ENCODE data around the gene LYZL4.
A peak's percentile ranks its signal among the peaks of the same experiment; 100 is the strongest.

The LYZL4 gene, protein sequence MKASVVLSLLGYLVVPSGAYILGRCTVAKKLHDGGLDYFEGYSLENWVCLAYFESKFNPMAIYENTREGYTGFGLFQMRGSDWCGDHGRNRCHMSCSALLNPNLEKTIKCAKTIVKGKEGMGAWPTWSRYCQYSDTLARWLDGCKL

DNA sequence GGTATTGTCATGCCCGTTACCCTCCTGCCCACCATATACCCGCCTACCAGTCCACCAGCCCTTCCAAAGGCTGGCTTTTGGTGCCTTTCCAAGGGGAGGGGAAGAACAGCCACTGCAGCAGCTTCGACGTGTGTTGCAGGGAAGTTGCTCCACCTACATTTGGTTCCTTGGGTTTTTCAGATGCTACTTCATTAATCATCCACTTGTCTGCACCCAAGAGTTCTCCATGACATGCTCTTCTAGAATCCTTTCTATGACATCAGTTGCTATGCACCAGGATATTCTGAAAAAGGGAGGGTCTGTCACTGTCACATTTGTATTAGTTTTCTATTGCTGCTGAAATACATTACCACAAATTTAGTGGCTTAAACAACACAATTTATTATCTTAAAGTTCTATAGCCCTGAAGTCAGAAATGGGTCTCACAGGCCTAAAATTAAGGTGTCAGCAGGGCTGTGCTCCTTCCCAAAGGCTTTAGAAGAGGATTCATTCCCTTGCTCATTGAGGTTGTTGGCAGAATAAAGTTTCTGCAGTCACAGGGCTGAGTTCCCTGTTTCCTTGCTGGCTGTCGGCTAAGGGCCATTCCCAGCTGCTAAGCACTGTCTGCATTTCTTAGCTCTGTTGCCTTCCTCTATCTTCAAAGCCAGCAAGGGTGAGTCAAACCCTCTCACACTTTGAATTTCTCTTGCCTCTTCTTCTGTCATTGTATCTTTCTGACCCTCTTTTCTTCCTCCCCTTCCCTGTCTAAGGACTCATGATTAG, at the start of gene LYZL4:
Gene LYZL4 (minus strand): TSS at position 241 of the 762 bp plus-strand sequence. CDS start 3,359 bp downstream, outside the sequence.
- DNase-seq: no peak

DNA sequence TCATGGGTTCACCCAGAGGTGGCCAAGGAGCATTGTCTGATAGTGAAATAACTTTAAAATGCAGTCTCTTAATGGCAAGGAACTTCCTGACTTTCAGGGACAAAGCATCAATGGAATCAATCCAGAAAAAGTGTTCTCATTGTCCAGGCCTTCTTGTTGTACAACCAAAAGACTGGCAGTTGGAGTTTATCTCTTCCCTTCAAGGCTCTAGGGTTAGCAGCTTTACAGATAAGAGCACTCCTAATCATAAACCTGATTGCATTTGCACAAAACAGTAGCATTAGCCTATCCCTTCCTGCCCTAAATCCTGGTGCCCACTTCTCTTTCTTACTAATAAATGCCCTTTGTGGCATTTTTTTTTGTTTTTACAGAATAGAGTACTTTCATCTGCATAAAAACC, 48.7 kb upstream of the LYZL4 start:
- peak; percentile 42 for DNase-seq

DNA sequence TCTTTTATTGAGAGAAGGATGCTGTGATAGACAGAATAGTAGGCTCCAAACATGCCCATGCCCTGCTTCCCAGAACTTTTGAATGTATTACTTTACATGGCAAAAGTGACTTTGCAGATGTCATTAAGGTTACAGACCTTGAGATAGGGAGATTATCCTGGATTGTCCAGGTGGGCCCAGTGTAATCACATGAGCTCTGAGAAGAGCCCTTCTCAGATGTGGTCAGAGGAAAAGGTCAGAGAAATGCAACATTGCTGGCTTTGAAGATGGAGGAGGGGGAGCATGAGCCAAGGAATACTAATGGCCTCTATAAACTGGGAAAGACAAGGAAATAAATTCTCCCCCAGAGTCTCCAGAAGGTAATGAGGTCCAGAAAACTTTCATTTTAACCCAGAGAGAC, 45.8 kb upstream of the LYZL4 start:
- no peak for DNase-seq

DNA sequence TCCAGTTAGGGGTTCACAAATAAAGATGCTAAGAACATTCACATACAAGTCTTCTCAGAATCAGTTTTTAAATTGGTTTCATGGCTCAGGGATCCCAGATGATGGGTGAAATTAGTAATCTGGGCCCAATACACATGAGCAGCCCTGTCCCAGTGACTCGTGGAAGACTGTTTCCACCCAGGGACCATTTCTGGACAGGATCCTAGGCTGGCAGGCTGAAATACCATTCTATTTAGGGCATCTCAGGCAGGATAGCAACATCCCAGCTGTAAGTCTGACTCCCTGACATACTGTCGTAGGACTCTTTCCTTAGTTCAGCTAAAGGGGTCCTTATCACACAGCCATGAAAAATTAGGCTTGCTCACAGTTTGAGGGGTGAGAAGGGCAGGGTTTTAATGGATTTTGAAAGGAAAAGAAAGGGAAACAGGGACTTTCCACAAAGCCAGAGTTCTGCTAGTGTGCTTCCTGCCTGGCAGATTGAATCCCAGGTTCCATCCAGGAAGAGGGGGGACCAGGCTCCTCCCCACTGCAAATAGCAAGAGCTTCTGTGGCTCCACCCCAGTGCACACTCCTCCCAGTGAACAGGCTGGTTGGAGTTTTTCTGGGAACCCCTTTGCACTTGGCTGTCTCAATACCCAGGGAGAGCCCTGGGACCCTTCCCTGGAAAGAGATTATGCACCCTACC, 41.3 kb upstream of the LYZL4 start:
- DNase-seq: no peak

DNA sequence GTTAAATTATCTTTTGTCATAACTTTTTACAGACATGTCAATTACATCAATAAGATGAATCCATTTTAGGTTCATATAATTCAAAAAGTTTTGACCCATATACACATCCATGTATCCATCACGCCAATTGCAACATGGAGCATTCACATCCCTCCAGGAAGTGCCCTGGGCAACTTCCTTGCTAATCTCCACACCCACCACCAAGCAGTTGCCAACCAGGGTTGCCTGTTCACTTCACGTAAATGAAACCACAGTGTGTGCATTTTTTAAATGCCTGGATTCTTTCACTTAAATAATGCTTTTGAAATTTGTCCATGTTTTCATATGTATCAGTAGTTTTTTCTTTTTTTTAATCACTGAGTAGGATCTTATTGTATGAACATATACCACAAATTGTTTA, 40.7 kb upstream of the LYZL4 start:
- no peak for DNase-seq

DNA sequence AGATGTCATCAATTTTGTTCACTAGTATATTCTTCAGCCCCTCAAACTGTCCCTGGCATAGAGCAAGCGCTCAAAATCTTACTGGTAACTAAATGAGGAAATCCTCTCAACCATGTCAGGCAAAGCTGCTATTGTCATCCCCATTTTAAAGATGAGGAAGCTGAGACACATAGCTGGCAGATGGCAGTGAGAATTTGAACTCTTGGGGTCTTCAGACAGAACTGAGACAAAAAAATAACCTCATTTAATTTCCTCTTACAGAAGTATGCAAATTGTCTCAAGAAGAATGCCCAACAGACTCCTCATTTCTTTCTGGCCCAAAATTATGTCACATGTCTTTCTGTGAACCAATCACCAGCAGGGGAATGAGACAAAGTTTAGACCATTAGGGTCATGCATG, 40.2 kb upstream of the LYZL4 start:
- DNase-seq: no peak

DNA sequence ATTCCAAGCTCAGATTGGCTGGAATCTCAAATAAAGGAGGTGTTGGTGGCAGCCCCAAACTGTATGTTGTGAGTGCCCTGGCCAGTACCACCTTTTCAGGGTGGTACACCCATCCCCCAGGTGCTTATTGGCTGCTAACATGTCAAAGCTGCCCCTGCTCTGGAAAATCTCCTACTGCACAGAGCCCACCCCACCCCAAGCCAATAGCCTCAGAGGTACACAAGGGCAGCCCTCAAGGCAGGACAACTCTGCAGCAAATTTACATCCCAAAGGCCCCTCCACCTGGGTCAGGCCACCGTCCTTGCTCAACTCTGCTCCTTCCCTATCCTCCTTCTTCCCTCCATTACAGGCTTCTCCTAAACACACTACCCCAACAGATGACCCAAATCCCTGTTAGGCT, 37.1 kb upstream of the LYZL4 start:
- DNase-seq: no peak

DNA sequence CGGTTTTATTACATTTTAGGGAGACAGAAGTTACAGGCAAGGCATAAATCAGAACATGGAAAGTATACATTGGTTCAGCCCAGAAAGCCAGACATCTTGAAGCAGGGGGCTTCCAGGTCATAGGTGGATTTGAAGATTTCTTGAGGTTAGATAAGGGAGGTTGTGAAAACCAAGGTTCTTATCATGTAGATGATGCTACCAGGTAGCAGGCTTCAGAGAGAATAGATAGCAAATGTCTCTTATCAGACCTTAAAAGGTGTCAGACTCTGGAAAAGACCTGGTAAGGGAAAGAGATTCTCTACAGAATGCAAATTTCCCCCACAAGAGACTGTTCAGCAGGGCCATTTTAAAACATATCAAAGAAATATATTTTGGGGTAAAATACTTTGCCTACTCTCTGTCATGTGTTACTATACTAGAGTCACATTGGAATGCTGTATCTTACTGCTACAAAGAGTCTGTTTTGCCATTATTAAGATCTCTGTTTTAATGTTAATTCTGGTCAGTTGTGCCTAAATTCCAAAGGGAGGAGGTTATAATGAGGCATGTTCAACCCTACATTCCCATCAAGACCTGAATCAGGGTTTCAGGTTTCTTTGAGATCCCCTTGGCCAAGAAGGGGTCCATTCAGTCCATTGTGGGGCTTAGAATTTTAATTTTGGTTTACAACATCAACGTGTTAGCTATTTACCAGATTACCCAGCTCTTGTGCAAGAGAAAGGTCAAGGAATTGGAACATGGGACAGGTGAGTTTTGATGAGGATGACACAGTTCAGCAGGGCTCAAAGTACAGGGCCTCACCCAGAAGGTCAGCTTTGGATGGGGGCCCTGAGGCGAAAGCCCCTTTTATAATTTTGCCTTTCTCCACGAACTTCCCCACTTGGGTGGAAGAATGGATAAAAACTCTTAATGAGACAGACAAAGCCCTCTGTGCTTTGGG, 36.0 kb upstream of the LYZL4 start:
- no peak for DNase-seq

DNA sequence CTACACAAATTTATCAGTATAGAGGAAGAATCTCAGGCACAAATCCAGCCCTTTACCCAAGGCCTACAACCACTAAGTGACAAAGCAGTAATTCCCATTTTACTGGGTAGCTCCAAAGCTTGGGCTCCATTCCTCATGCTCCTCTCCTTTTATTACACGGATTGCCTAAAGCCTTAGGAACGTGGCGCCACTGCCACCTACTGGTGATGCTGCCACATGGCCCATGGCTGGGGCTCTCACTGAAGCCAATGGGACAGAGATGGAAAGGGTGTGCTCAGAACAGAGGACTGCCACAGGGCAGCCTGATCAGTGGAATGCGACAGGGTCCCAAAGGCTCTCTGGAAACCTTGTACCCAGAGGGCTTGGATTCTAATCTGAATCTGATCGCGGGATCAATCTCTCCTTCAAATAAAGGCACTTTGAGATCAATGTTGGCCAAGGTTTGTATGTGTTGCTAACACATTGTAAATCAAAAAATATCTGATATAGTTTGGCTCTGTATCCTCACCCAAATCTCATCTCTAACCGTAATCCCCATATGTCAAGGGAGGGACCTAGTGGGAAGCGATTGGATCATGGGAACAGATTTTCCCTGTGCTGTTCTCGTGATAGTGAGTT, 33.5 kb upstream of the LYZL4 start:
- DNase-seq: peak; percentile 89

DNA sequence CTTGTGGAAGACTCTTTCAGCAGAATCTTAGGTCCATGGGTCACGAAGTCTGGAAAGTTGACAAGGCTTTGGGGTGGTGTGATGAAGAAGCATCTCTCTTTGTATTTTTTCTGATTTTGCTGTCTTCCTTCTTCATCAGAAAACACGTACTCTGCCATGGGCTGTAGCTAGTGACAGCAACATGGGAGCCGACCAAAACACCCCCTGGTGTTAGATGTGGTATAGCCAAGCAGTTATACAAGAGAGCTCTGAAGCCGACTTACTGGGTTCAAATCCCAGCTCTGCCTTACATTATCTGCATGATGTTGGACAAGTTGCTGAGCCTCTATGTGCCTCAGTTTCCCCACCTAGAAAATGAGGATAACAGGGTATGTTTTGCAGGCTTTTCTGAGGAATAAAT, 32.9 kb upstream of the LYZL4 start:
- no peak for DNase-seq

DNA sequence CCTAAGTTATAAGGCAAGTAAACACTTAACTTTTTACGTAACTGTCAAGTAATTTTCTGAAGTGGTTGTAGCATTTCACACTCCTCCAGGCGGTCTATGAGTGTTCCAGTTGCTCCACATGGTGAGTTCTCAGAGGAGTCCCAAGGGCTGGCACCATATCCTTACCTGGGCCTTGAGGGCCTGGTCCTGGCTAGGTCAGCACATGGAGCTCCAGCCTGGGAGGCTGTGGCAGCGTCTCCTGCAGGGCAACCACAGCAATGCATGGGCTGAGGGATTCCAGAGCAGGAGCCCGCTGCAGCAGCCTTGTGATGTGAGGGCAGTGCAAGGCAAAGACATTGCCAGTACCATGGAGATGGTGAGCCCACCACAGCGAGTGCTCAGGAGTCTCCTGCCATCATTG, 32.2 kb upstream of the LYZL4 start:
- no peak for DNase-seq

DNA sequence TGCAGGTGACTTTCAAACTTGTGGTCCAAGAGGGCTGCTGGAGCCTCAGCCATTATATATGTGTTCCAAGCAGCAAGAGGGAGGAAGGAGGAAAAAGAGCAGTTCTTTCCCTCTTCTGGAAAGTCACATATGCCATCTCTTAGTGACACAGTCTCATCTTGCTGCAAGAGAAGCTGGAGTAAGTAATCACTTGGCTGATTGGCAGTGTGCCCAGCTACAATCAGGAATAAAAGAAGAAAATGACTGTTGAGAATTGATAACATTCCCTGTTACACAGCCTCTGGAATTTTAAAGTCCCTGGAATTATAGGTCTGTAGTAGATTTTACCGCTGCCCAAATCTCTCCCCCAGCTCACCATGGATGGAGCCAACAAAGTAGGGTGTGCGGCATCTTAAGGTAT, 31.4 kb upstream of the LYZL4 start:
- no peak for DNase-seq

DNA sequence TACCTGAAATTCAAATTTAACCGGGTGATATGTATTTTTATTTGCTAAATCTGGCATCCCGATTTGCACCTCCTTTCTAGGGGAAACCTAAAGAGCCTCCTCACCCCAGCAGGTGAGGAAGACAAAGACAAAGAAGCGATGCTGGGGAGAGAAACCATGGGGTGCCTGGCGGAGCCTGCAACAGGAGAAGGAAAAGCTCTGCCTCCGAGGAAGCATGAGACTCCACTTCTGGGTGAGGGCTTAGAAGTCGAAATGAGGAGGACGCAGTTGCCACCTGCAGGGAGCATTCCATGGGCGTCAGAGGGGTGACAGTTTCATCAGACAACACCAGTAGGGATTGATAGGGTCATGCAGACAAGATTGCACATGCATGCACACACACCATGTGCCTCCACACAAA, 30.5 kb upstream of the LYZL4 start:
- DNase-seq: no peak

DNA sequence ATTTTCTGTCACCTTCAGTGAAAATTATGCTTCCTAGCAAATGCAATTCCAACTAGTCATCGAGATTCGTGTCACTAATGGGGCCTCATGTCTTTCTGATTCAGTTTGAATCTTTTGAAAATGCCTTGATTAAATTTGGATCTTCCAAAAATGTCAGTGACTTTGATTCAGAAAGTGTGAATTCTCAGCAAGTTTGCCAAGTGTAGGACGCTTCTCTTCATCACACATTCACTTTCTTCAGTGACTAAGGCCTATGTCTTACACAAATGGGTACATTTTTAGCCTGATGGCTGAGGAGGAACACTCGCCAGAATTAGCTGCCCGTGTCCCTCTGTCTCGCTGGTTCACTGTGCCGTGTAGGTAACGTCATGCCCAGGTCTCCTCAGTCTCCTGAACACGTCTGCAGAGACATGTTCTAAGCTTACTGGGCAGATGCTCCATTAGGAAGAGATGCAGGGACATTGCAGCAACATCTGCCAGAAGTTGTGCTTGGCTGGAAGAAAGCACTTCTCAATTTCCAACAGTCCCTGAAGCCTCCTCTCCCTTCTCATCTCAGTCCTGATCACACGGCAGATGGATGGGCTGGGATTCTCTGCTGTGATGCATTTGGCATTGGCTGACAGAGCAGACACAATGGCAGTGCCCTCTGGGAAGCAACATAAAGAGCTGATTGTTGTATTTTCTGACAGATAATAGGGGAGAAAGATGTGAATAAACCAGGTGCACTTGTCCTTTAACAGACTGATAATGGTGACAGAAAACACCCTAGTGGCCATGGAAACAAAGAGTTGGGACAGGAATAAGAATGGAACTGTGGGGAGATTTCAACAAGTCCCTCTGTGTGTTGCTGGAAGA, 29.1 kb upstream of the LYZL4 start:
- DNase-seq: no peak

DNA sequence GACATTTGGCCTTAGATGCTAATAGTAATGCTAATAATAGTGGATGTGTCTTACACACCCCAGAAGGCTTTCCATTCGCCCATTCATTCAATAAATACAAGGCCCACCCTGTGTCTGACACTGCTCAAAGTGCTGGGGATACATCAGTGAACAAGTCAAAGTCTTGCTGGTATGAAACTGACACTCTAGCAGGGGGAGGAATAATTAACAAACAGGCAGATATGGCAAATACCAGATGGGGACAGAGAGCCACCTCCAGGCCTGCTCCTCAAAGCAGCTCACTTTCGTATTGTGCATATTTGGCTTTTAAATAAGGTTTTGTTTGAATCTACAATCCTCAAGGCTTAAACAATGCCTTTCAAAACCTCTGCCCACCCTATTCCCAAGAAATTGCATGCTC, 28.3 kb upstream of the LYZL4 start:
- DNase-seq: no peak

DNA sequence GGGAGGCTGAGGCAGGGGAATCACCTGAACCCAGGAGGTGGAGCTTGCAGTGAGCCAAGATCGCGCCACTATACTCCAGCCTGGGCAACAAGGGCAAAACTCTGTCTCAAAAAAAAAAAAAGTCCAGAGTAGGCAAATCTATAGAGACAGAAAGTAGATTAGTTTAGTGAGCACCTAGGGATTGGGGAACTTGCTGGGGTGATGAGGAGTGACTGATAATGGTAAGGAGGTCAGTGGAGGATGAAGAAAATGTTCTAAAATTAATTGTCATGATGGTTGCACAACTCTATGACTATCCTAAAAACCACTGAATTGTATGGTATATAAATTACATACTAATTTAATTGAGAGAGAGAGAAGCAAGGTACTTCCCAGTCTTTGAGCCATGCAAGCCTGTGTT, 27.8 kb upstream of the LYZL4 start:
- no peak for DNase-seq

DNA sequence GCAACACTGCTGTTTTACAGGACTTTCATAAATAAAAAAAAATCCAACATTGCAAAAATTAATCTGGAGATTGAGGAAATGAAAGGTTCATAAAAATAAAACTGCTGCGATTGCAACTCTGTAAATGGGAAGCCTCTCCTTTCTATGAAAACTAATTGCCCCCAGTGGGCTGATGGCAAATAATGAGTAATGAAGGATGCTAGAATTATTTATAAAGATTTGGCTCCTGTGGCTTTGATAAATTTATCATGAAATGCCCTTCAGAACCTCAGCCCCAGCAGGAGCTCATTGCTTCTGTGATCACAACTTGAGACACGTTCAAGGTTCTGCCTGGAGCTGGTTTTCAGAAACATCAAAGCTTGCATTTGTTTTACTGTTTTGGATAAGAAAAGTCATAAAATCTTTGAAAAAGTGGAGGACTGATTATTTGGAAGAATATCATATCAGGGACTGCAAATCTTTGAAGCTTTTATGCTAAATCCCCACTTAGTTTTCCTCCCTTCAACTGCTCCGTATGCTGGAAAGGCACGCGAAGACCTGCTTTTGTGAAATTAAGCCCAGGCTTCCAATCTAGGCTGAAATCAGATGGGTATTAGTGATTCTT, 24.5 kb upstream of the LYZL4 start:
- DNase-seq: no peak

DNA sequence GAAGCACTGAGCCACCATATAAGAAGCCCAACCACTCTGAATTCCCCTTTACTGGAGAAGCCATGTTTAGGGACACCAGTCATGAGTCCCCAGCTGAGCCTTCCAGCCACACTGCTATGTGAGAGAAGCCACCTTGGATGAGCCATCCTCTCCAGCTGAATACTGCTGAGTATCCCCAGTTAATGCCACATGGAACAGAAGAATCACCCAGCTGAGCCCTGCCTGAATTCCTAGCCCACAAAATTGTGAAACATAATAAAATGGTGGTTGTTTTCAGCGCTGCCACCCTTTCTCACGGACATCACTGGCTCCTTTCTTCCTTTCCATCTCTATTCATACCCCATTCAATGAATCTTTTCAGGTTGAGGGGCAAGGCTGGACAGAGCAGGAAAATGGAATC, 22.1 kb upstream of the LYZL4 start:
- no peak for DNase-seq

DNA sequence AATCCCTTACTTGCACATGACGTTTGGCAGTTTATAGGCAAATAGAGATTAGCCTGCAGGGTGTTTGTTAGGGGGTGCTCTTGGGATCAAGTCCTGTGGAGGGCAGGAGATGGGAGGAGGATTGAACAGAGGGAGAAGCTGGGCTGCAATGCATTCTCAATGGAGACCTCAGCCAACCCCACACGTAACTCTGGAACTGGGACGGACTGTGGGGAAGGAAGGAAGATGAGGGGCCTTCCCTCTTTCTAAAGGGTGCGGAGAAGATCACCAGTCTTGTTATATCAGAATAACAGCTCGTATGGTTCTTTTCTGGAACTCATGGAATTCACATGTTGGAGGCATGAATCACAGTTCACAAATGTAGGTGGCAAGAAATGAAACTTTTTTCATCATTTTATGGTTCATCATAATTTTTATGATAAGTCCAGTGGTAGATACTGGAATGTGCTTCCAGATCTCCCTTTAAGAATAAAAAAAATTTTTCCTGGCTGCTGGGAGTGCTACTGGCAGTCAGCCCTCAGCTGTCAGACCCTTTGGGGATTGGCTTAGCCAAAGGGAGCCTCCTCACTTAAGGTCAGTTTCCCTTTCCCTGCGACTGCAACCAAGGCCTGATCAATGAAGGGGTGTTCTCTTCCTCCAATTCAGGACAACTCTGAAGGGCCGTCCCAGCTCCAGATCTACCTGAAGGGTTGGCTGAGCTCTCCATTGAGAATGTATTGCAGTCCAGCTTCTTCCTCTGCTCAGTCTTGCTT, 20.5 kb upstream of the LYZL4 start:
- no peak for DNase-seq

DNA sequence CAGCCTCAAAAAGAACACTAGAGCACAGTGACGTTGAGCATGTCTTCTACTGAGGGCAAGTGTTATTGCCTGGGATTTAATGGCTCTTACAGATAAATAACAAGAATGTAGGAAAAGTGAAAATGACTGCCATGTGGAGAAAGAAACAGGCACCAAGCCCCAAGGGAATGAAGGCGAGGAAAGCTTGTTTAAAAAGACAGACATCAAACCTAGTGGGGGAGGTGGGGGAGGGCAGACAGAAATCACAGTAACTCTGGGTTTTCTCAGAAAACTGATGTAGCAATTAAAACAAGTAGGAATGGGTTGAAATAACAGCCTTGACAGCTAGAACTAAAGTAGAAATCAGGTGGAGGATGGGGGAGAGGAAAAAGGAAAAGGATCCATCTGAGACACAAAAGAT, 18.4 kb upstream of the LYZL4 start:
- DNase-seq: no peak
